DOHH2 (cell line): ENCODE data around the gene B4GALNT4.
"Not testable (repeated sequence)": the region's sequence is repeated elsewhere in the genome, so short reads cannot be mapped to it uniquely, and the experiment has no call there.

ENCODE experiments used
- H3F3A ChIP-seq: fragments of 200-600 bp; sonication (generic), shearing (Covaris generic); 2 replicates; pipeline ENCODE4 v1.6.0; 2016; ENCODE audit warnings: antibody characterized with exemption, mild to moderate bottlenecking; ENCODE audit not compliant: control insufficient read depth, insufficient read depth
- H3K27ac ChIP-seq: fragments of 200-600 bp; sonication (generic); 2 replicates; pipeline ENCODE4 v1.5.1; 2014; ENCODE audit warnings: low read depth, mild to moderate bottlenecking, low read length, moderate library complexity
- H3K27me3 ChIP-seq: fragments of 200-600 bp; sonication (generic); 2 replicates; pipeline ENCODE4 v1.6.1; 2014; ENCODE audit warnings: mild to moderate bottlenecking, low read length, mixed read lengths; ENCODE audit not compliant: control insufficient read depth
- H3K36me3 ChIP-seq: fragments of 200-600 bp; sonication (generic); 2 replicates; pipeline ENCODE4 v1.6.1; 2014; ENCODE audit warnings: mild to moderate bottlenecking, low read length, moderate library complexity, mixed read lengths; ENCODE audit not compliant: control insufficient read depth
- H3K4me1 ChIP-seq: fragments of 200-600 bp; sonication (generic); 2 replicates; pipeline ENCODE4 v1.6.1; 2014; ENCODE audit warnings: mild to moderate bottlenecking, low read length, mixed read lengths; ENCODE audit not compliant: control insufficient read depth
- H3K4me2 ChIP-seq: fragments of 200-600 bp; sonication (generic); 2 replicates; pipeline ENCODE4 v1.6.0; 2014; ENCODE audit warnings: mild to moderate bottlenecking, low read length, moderate library complexity
- H3K4me3 ChIP-seq: fragments of 200-600 bp; sonication (generic); 2 replicates; pipeline ENCODE4 v1.5.1; 2014; ENCODE audit warnings: mild to moderate bottlenecking, low read length, mixed read lengths
- H3K79me2 ChIP-seq: fragments of 200-600 bp; sonication (generic); 2 replicates; pipeline ENCODE4 v1.6.1; 2014; ENCODE audit warnings: mild to moderate bottlenecking, low read length, mixed read lengths; ENCODE audit not compliant: control insufficient read depth
- H3K9me2 ChIP-seq: fragments of 200-600 bp; sonication (generic); replicated peaks from 2 replicates; pipeline ENCODE4 v1.6.1; 2014; ENCODE audit warnings: mild to moderate bottlenecking, low read length, mixed read lengths; ENCODE audit not compliant: control insufficient read depth
- H3K9me3 ChIP-seq: fragments of 200-600 bp; sonication (generic); 2 replicates; pipeline ENCODE4 v1.6.1; 2014; ENCODE audit warnings: antibody characterized with exemption, low read length, mixed read lengths; ENCODE audit not compliant: control insufficient read depth, insufficient read depth
- H4K20me1 ChIP-seq: fragments of 200-600 bp; sonication (generic); 2 replicates; pipeline ENCODE4 v1.6.0; 2014; ENCODE audit warnings: low read depth, mild to moderate bottlenecking, antibody characterized with exemption, low read length, moderate library complexity; ENCODE audit not compliant: control insufficient read depth, insufficient read depth
- EZH2phosphoT487 ChIP-seq: fragments of 200-600 bp; sonication (generic); IDR thresholded peaks from 2 replicates; pipeline ENCODE4 v1.6.1; 2017; ENCODE audit warnings: borderline replicate concordance, mild to moderate bottlenecking, antibody characterized with exemption, low read length, moderate library complexity, mixed read lengths
- TF ChIP-seq, protein P1 (sequence below): fragments of 200-600 bp; sonication (generic); IDR thresholded peaks from one replicate; pipeline ENCODE4 v1.5.1; 2014; ENCODE audit warnings: antibody characterized with exemption, mild to moderate bottlenecking, low read depth, low read length; ENCODE audit not compliant: poor library complexity, severe bottlenecking

The B4GALNT4 gene

DNA sequence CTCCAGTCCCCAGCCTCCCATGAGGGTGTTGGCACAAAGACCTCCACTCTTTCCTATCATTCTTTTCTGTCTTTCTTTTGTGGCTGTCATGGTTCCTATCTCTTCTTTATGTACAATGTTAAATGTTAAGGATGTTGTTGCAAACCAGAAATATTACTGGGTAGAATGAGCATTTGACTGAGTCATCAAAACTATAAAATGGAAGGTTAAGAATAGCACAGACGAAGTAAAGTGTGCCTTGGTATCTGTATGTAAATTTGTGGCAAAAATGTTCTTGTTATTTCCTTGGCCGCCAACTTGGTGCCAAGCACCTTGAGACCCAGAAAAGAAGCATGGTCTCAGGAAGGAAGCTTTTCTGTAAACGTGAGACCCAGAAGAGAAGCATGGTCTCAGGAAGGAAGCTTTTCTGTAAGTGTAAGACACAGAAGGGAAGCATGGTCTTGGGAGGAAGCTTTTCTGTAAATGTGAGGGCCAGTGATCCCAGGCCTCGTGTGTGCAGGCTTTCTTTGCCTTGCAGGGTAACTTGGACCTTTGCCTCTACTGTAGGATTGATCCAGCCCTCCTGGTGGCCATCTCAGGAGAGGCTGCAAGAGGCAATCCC lies 18.0 kb downstream of the B4GALNT4 start:
- H3K4me2 ChIP-seq: no peak overlapping the region
- H3K27ac ChIP-seq: no peak overlapping the region
- no peaks in the 10 kb centered on the region for H3K36me3 ChIP-seq
- no peak overlapping the region for H3K4me3 ChIP-seq
- no peaks in the 10 kb centered on the region for H3K79me2 ChIP-seq
- TF ChIP-seq, protein P1, sequence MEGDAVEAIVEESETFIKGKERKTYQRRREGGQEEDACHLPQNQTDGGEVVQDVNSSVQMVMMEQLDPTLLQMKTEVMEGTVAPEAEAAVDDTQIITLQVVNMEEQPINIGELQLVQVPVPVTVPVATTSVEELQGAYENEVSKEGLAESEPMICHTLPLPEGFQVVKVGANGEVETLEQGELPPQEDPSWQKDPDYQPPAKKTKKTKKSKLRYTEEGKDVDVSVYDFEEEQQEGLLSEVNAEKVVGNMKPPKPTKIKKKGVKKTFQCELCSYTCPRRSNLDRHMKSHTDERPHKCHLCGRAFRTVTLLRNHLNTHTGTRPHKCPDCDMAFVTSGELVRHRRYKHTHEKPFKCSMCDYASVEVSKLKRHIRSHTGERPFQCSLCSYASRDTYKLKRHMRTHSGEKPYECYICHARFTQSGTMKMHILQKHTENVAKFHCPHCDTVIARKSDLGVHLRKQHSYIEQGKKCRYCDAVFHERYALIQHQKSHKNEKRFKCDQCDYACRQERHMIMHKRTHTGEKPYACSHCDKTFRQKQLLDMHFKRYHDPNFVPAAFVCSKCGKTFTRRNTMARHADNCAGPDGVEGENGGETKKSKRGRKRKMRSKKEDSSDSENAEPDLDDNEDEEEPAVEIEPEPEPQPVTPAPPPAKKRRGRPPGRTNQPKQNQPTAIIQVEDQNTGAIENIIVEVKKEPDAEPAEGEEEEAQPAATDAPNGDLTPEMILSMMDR: no peak
- no peak for TF ChIP-seq EZH2phosphoT487
- H3K9me3 ChIP-seq: peaks cover 13% of the 10 kb centered on the region
- no peaks in the 10 kb centered on the region for H3F3A ChIP-seq
- no peaks in the 10 kb centered on the region for H4K20me1 ChIP-seq
- no peaks in the 10 kb centered on the region for H3K4me1 ChIP-seq
- no peaks in the 10 kb centered on the region for H3K9me2 ChIP-seq
- H3K27me3 ChIP-seq: no peaks in the 10 kb centered on the region

DNA sequence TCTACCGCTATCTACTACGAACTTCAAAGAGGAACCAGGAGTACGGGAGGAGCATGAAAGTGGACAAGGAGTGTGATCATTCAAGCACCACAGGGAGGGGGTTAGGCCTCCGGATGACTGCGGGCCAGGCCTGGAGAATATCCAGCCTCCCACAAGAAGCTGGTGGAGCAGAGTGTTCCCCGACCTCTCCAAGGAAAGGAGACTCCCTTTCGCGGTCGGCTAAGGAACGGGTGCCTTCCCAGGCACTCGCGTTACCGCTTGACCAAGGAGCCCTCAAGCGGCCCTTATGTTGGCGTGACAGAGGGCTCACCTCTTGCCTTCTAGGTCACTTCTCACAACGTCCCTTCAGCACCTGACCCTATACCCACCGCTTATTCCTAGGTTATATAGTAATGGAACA lies 20.1 kb downstream of the B4GALNT4 start:
- not testable (repeated sequence) for H3K4me3 ChIP-seq, H3K4me2 ChIP-seq, H3K27ac ChIP-seq, H3K9me2 ChIP-seq, H3K4me1 ChIP-seq, H3K36me3 ChIP-seq, H3F3A ChIP-seq, H3K27me3 ChIP-seq, H3K79me2 ChIP-seq, H4K20me1 ChIP-seq
- H3K9me3 ChIP-seq: peaks cover 13% of the 10 kb centered on the region

DNA sequence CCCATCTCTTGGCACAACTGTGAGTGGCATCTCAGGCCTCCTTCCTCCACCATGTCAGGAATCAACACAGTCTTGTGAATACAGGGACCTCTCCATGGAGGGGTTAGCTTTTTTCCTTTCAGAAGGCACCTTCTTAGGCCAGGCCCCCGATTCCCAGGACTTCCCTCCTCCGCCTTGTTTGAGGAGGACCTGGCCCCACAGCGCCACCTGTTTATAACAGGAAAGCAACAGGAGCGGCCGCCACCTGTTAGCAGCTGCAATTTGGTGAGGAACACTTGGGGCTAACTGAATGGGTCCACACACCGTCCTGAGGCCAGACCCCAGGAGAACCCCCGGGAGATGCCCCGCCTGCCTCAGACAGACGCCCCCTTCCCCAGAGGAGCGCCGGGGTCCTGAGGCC lies 20.9 kb downstream of the B4GALNT4 start:
- Histone ChIP-seq H3K27me3 (no peaks in the 10 kb centered on the region), H3K27ac (no peak overlapping the region), H3K4me1 (no peaks in the 10 kb centered on the region), H3K4me2 (no peak overlapping the region), H3K36me3 (no peaks in the 10 kb centered on the region), H3K9me2 (no peaks in the 10 kb centered on the region), H3K4me3 (no peak overlapping the region), H3F3A (no peaks in the 10 kb centered on the region), H3K79me2 (no peaks in the 10 kb centered on the region), H4K20me1 (no peaks in the 10 kb centered on the region), H3K9me3 (peaks cover 13% of the 10 kb centered on the region)
- TF ChIP-seq, protein P1: no peak
- no peak for TF ChIP-seq EZH2phosphoT487

DNA sequence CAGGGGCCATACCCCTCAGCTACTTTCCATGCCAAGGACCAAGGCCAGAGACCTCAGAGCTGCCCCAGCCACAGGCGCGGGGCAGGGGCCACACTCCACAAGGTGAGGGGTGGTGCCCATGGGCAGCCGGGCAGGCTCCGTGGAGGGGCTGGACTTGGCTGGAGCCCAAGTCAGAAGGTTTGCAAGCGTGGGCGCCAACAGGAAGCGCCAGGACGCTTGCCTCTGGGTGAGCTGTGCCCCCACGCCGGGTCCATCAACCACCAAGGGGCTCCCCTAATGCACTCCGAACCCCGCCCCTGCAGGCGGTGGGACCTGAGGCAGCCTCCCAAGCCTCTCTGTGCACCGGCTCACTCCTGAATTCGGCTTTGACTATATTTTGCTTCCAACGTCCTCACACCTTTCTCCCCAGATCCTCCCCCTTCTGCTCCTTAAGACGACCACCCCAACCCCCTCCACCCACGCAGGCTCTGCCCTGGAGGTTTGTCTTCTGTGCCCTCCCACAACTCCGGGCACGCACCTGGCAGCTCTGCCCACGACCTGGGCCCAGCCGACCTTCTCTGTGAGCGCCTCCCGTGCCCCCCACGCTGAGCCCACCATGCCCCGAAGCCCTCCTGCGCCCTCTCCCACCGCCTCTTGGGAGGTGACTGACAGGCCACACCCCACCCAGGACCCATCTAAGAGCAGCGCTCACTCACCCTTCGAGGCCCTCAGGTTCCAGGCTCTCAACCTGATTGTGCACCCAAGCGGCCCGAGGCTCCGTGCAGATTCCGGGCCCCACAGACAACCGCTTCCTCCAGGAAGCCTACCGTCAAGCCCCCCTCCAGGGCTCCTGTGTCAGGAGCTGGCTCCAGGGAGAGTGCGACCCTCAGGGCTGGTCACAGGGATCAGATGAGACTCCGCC lies 22.1 kb downstream of the B4GALNT4 start:
- H3K27me3 ChIP-seq: no peaks in the 10 kb centered on the region
- H3K27ac ChIP-seq: no peak overlapping the region
- no peak overlapping the region for H3K4me2 ChIP-seq
- no peaks in the 10 kb centered on the region; the same call in 1 of the 2 replicates for H3K4me1 ChIP-seq
- H3K36me3 ChIP-seq: no peaks in the 10 kb centered on the region
- no peaks in the 10 kb centered on the region for H3K9me2 ChIP-seq
- no peaks in the 10 kb centered on the region for H3F3A ChIP-seq
- no peak overlapping the region for H3K4me3 ChIP-seq
- H4K20me1 ChIP-seq: no peaks in the 10 kb centered on the region
- TF ChIP-seq EZH2phosphoT487: no peak
- TF ChIP-seq, protein P1: no peak
- no peaks in the 10 kb centered on the region for H3K79me2 ChIP-seq
- H3K9me3 ChIP-seq: peaks cover 5% of the 10 kb centered on the region
